Measurements from ENCODE around the gene CBR1.

CBR1 gene

DNA sequence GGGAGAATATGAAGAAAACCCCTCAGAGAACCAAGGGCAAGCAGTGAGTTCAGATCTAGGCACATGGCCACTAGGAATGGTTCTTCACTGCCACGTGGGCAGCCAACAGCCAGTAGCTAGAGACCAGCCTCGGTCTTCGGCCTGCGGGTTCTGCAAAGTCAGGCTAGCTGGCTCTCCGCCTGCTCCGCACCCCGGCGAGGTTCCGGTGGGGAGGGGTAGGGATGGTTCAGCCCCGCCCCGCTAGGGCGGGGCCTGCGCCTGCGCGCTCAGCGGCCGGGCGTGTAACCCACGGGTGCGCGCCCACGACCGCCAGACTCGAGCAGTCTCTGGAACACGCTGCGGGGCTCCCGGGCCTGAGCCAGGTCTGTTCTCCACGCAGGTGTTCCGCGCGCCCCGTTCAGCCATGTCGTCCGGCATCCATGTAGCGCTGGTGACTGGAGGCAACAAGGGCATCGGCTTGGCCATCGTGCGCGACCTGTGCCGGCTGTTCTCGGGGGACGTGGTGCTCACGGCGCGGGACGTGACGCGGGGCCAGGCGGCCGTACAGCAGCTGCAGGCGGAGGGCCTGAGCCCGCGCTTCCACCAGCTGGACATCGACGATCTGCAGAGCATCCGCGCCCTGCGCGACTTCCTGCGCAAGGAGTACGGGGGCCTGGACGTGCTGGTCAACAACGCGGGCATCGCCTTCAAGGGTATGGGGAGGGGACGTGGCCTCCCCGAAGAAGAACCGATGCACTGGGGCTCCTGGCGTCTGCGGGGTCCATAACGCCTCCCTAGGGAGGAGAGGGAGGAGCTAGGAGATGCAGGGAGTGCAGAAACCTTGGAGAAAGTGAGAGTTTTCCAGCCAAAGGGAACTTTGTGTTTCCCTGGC, at the start of gene CBR1:
Gene CBR1 (plus strand): TSS at position 312 of the 871 bp plus-strand sequence. CDS start 92 bp downstream, at position 404.
- H3K9me3 ChIP-seq (ENCODE audit: control insufficient read depth, low read depth, low read length): peaks cover 9% of the 10 kb centered on the region
- no peaks in the 10 kb centered on the region for H3K27me3 ChIP-seq (ENCODE audit: control insufficient read depth, insufficient read depth, low read length)
- no peak within 1 kb of the TSS for H3K27ac ChIP-seq (ENCODE audit: low read length)
- H3K4me3 ChIP-seq (ENCODE audit: low read length): peak within 1 kb of the TSS; percentile 58
- peak within 1 kb of the TSS; percentile 45 for H3K9ac ChIP-seq (ENCODE audit: low read length)
- peaks cover 5% of the 10 kb centered on the region for H3K4me1 ChIP-seq (ENCODE audit: control insufficient read depth, low read depth, low read length)
- peaks cover 7% of the 10 kb centered on the region for H3K36me3 ChIP-seq (ENCODE audit: control insufficient read depth, low read depth, low read length)

DNA sequence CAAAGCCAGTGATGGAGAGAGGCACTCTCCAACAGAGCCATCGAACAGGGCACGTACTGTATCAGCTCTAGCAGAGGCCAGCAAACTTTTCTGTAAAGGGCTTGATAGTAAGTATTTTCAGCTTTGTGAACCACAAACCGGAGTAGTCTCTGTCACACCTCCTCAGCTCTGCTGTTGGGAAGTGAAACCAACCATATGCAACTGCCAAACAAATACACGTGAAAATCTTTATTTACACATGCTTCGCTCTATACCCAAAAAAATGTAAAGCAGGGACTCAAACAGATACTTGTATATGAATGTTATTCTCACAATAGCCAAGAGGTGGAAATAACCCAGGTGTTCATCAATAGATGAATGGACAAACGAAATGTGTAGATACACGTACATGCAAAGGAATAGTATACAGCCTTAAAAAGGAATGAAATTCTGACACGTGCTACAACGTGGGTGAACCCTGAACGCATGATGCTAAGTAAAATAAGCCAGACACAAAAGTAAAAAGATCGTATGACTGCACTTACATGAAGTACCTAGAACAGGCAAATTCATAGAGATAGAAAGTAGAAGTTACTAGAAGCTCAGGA, 48.5 kb upstream of the CBR1 start:
- Histone ChIP-seq H3K9ac (ENCODE audit: low read length) (no peak overlapping the region), H3K4me3 (ENCODE audit: low read length) (no peak overlapping the region), H3K27ac (ENCODE audit: low read length) (no peak overlapping the region), H3K36me3 (ENCODE audit: control insufficient read depth, low read depth, low read length) (no peaks in the 10 kb centered on the region), H3K27me3 (ENCODE audit: control insufficient read depth, insufficient read depth, low read length) (no peaks in the 10 kb centered on the region), H3K9me3 (ENCODE audit: control insufficient read depth, low read depth, low read length) (no peaks in the 10 kb centered on the region), H3K4me1 (ENCODE audit: control insufficient read depth, low read depth, low read length) (no peaks in the 10 kb centered on the region)

DNA sequence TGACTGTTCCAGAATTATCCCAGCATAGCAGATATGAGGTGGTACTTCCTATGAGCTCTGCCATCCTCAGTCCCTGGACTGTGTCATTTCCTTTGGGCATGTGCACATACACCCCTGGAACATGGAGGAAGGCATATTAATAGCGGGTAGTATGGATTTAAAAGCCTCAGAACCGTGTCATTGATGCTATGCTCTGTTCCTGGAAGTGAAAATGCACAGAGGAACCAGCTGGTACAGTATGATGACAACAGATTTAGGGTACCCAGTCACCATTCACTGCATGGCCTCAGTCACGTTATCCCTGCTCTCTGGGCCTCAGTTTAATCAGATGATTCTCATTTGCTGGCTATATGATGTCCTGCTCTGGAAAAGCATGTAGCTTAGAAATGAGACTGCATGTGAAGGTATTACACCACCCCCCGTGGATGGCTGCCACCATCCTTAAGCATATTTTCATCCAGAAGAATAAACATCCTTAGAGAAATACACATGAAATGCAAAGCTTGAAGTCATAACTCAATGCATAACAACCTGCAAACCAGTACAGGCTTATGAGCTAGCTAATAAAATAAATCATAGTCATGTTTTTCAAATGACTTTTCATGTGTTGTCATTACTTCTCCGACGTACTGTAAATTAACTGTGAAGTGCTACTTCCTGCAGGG, 47.3 kb upstream of the CBR1 start:
- no peaks in the 10 kb centered on the region for H3K27me3 ChIP-seq (ENCODE audit: control insufficient read depth, insufficient read depth, low read length)
- no peak overlapping the region for H3K9ac ChIP-seq (ENCODE audit: low read length)
- H3K4me1 ChIP-seq (ENCODE audit: control insufficient read depth, low read depth, low read length): no peaks in the 10 kb centered on the region
- H3K9me3 ChIP-seq (ENCODE audit: control insufficient read depth, low read depth, low read length): no peaks in the 10 kb centered on the region
- no peak overlapping the region for H3K27ac ChIP-seq (ENCODE audit: low read length)
- no peak overlapping the region for H3K4me3 ChIP-seq (ENCODE audit: low read length)
- no peaks in the 10 kb centered on the region for H3K36me3 ChIP-seq (ENCODE audit: control insufficient read depth, low read depth, low read length)

GRCh38 chr21:36023092-36023480, 46.7 kb upstream of the CBR1 start:
- no peaks in the 10 kb centered on the region for H3K4me1 ChIP-seq (ENCODE audit: control insufficient read depth, low read depth, low read length)
- H3K9me3 ChIP-seq (ENCODE audit: control insufficient read depth, low read depth, low read length): no peaks in the 10 kb centered on the region
- H3K9ac ChIP-seq (ENCODE audit: low read length): no peak overlapping the region
- no peaks in the 10 kb centered on the region for H3K36me3 ChIP-seq (ENCODE audit: control insufficient read depth, low read depth, low read length)
- no peak overlapping the region for H3K27ac ChIP-seq (ENCODE audit: low read length)
- no peak overlapping the region for H3K4me3 ChIP-seq (ENCODE audit: low read length)
- H3K27me3 ChIP-seq (ENCODE audit: control insufficient read depth, insufficient read depth, low read length): no peaks in the 10 kb centered on the region

GRCh38 chr21:36024782-36025181, 45.0 kb upstream of the CBR1 start:
- H3K27ac ChIP-seq (ENCODE audit: low read length): no peak overlapping the region
- no peak overlapping the region for H3K4me3 ChIP-seq (ENCODE audit: low read length)
- H3K9ac ChIP-seq (ENCODE audit: low read length): no peak overlapping the region
- H3K4me1 ChIP-seq (ENCODE audit: control insufficient read depth, low read depth, low read length): no peaks in the 10 kb centered on the region
- no peaks in the 10 kb centered on the region for H3K36me3 ChIP-seq (ENCODE audit: control insufficient read depth, low read depth, low read length)
- no peaks in the 10 kb centered on the region for H3K27me3 ChIP-seq (ENCODE audit: control insufficient read depth, insufficient read depth, low read length)
- H3K9me3 ChIP-seq (ENCODE audit: control insufficient read depth, low read depth, low read length): no peaks in the 10 kb centered on the region

GRCh38 chr21:36027347-36027746, 42.5 kb upstream of the CBR1 start:
- no peak overlapping the region for H3K27ac ChIP-seq (ENCODE audit: low read length)
- no peak overlapping the region for H3K9ac ChIP-seq (ENCODE audit: low read length)
- H3K36me3 ChIP-seq (ENCODE audit: control insufficient read depth, low read depth, low read length): no peaks in the 10 kb centered on the region
- no peaks in the 10 kb centered on the region for H3K4me1 ChIP-seq (ENCODE audit: control insufficient read depth, low read depth, low read length)
- no peaks in the 10 kb centered on the region for H3K9me3 ChIP-seq (ENCODE audit: control insufficient read depth, low read depth, low read length)
- no peak overlapping the region for H3K4me3 ChIP-seq (ENCODE audit: low read length)
- no peaks in the 10 kb centered on the region for H3K27me3 ChIP-seq (ENCODE audit: control insufficient read depth, insufficient read depth, low read length)

DNA sequence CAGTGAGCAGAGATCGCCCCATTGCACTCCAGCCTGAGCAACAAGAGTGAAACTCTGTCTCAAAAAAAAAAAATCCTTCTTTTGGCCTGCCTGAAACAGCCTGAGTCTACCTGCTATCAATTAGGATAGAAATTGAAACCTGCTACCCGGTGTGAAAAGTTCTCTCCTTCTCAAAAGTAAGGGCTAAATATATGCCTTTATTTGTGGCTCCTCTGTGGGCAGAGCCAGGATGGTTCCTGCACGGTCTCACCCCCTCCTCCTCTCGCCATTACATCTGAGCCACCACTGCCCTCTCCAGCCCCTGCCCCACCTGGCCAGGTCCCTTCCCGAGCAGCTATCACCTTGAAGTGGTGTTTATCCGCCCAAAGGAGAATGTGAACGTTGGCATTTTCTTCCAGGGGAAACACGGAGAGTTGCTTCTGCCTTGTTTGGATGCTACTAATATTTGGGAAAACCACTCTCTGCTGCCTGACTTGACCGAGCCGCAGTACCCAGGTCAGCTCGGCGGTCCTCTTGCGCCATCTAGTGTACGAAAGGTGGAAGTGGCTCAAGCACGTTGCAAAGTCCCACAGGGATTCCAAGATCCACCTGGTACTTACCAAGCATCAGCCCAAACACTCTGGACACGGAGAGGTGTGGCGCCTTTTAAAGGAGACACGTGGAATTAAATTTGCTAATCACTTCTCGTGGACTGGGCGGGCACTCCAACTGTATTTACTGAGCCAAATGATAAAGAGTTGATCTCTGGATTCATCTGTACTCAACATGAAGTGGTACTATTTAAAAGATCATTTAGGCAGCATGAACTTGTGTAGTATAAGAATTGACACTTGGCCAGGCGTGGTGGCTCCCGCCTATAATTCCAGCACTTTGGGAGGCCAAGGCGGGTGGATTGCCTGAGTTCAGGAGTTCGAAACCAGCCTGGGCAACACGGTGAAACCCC, 41.4 kb upstream of the CBR1 start:
- no peak overlapping the region for H3K4me3 ChIP-seq (ENCODE audit: low read length)
- no peaks in the 10 kb centered on the region for H3K36me3 ChIP-seq (ENCODE audit: control insufficient read depth, low read depth, low read length)
- H3K27me3 ChIP-seq (ENCODE audit: control insufficient read depth, insufficient read depth, low read length): no peaks in the 10 kb centered on the region
- H3K9ac ChIP-seq (ENCODE audit: low read length): no peak overlapping the region
- no peaks in the 10 kb centered on the region for H3K4me1 ChIP-seq (ENCODE audit: control insufficient read depth, low read depth, low read length)
- H3K27ac ChIP-seq (ENCODE audit: low read length): no peak overlapping the region
- H3K9me3 ChIP-seq (ENCODE audit: control insufficient read depth, low read depth, low read length): no peaks in the 10 kb centered on the region

DNA sequence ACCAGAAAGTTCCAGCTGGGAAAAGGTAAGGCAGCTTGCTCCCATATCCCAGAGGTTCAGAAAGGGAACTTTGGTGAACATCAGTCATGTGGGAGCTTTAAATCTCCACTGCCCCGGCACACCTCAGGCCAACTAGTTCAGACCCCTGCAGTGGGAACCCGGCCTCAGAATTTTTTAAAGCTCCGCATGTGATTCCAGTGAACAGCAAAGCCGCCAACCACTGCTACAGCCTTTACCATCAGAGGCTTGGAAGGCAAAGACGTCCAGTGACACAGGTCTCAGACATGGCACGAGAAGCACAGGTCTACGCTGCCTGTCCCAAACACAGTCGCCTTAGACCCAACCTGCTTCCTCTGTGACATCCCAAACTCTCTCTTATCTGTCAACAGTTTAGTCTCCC, 40.5 kb upstream of the CBR1 start:
- H3K4me3 ChIP-seq (ENCODE audit: low read length): no peak overlapping the region
- no peak overlapping the region for H3K9ac ChIP-seq (ENCODE audit: low read length)

GRCh38 chr21:36030581-36031189, 39.1 kb upstream of the CBR1 start:
- H3K4me1 ChIP-seq (ENCODE audit: control insufficient read depth, low read depth, low read length): no peaks in the 10 kb centered on the region
- H3K27ac ChIP-seq (ENCODE audit: low read length): no peak overlapping the region
- H3K27me3 ChIP-seq (ENCODE audit: control insufficient read depth, insufficient read depth, low read length): no peaks in the 10 kb centered on the region
- no peaks in the 10 kb centered on the region for H3K9me3 ChIP-seq (ENCODE audit: control insufficient read depth, low read depth, low read length)
- H3K4me3 ChIP-seq (ENCODE audit: low read length): no peak overlapping the region
- H3K36me3 ChIP-seq (ENCODE audit: control insufficient read depth, low read depth, low read length): peaks cover 20% of the 10 kb centered on the region
- no peak overlapping the region for H3K9ac ChIP-seq (ENCODE audit: low read length)

More for the DNA sequence above, 40.5 kb upstream of the CBR1 start:
- Histone ChIP-seq H3K4me1 (ENCODE audit: control insufficient read depth, low read depth, low read length) (no peaks in the 10 kb centered on the region), H3K27ac (ENCODE audit: low read length) (no peak overlapping the region), H3K27me3 (ENCODE audit: control insufficient read depth, insufficient read depth, low read length) (no peaks in the 10 kb centered on the region), H3K9me3 (ENCODE audit: control insufficient read depth, low read depth, low read length) (no peaks in the 10 kb centered on the region), H3K36me3 (ENCODE audit: control insufficient read depth, low read depth, low read length) (peaks cover 6% of the 10 kb centered on the region)

- Histone ChIP-seq H3K4me3 (ENCODE audit: low read length) (no peak overlapping the region), H3K9ac (ENCODE audit: low read length) (no peak overlapping the region), H3K27ac (ENCODE audit: low read length) (no peak overlapping the region), H3K27me3 (ENCODE audit: control insufficient read depth, insufficient read depth, low read length) (no peaks in the 10 kb centered on the region), H3K9me3 (ENCODE audit: control insufficient read depth, low read depth, low read length) (no peaks in the 10 kb centered on the region), H3K4me1 (ENCODE audit: control insufficient read depth, low read depth, low read length) (no peaks in the 10 kb centered on the region), H3K36me3 (ENCODE audit: control insufficient read depth, low read depth, low read length) (peaks cover 35% of the 10 kb centered on the region)
Observed at GRCh38 chr21:36032647-36033406, 37.0 kb upstream of the CBR1 start.
